ENCODE measurements around the gene ZNF500.
A peak's percentile ranks its signal among the peaks of the same experiment; 100 is the strongest.

ZNF500 gene

DNA sequence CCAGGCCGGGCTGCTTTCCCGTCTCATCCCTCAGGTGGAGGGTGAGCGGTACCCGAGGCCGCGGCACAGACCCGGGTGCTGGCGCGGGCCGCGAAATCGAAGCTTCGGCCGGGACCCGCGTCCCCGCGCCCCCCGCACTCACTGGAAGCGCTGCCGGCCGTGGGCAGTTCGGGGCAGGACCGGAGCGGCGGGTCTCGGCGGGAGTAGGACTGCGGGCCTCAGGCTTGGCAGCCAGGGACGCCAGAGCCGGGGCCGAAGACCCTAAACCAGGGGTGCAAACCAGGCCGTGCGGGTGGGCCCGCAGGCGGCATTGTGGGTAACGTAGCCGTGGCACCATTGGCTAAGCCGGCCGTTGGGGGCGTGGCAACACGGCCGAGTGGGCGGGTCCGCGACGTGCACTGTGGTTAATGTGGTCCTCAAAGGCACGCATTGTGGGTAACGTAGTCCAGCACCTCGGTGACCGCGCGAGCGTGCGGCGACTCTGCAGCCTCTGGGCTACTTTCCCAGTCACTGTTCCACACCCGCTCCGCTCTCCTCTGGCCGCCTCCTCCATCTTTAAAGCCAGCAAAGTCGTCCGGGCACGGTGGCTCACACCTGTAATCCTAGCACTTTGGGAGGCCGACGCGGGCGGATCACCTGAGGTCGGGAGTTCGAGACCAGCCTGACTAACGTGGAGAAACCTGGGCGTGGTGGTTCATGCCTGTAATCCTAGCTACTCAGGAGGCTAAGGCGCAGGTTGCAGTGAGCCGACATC, at the start of gene ZNF500:
TSS of gene ZNF500 (minus strand) at position 288 of the 754 bp plus-strand sequence. CDS start 1,184 bp downstream, outside the sequence.
- peak; percentile 98 for DNase-seq

DNA sequence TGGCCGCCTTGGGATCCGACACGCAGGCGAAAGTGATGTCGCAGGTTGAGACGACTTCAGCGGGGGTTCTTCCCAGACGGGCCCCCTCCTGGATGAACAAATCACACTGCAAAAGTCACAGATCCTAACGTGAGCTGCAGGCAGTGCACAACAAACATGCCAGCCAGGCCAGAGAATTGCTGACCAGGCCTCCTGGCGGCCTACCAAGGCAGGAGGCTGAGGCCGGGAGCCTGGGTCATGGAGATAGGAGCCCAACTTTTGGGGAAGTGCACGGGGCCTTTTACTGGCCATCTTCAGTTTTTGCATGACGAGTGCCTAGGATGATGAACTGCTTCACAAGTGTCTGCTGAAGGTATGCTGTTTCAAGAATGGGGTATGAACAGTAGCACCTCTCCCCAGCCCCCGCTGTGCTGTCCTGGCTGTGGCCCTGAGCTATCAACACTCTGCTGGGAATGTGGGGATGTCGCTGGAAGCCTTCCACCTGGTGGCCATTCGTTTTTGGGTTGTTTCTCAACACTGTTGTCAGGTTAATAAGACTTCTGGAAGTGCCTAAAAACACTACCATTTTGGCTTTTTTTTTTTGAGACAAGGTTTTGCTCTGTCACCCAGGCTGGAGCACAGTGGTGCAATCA, 47.7 kb upstream of the ZNF500 start:
- DNase-seq = no peak

DNA sequence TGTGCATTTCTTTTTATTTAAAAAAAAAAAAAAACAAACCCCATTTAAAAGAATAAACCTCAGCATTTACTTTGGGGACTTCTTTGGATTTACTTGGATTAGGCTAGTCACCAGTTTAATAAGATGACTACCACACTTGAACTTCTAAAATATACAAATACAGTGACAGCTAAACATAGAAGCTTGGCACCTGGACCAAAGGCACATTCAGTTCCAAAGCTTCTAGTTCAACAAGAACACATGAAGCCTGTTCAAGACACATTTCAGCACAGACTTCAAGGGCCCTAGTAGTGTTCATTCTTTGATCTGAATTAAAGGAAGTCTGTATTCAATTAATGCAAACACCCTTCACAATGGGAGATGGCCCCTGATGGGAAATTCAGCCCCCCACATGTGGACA, 47.1 kb upstream of the ZNF500 start:
- no peak for DNase-seq

DNA sequence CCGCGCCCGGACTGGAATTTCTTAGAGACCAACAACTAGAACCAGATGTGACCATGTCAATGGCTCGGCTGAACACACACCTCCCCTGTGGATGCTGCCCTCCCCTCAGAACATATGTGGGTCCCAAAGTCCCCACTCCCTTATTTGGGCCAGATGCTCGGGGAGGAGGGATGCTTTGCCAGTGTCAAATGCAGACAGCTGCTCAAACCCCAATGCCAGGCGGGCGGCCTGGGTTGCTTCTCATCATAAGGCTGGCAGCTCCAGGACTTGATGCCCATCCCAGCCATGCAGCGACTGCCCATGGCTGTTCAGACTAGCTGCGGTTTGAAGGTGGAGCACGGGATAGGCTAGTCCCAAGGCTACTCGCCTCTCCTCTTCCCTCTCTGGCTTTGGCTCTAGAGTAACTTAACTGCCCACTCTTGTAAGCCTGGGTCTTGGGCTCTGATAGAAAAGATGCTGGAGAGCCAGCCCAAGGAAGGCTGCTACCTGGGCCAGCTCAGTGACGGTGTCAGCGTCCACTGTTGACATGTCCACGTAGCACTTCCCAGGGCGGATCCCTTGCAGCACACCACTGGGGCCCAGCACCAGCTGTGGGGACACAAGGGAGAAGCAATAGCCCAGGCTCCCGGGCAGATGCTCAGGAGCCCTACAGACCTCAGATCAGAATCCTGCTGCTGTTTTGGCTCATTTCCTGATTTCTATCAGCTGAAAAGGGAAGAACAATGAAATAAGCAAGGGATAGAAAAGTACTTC, 46.5 kb upstream of the ZNF500 start:
- no peak for DNase-seq

DNA sequence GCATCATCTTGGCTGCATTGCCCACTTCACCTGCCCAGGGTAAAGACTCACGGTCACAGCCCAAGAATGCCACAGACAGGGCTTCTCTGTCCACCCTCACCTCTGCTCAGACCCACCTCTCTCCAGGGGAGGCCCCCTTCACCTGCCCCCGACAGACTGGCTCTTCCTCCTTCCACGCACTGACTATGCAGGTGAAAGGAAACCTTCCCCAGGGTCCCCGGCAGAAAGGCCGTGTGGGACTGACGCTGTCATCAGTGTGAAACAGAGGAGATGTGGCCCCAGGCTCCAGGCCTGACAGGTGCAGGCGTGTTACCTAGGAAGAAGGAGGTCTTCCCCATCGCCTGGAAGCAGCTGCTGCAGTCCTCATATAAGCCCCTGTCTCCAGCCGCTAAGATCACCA, 44.8 kb upstream of the ZNF500 start:
- no peak for DNase-seq

DNA sequence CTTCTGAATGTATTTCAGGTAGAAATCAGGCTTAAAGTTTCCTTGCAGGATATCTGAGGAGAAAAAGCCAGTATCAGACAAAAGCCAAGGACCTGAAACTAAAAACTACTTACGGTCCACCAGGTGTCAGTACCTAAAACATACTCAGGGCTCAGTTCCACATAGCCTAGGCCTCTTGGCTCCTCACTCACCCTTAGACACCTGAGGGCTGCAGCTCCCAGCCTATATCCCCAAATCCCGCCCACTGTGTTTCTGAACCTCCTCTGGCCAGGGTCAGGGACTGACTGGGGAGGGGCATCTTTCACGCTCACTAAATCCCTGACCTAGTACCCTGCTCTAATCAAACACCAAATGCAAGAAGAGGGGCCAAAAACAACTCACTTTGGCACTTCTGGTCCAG, 44.3 kb upstream of the ZNF500 start:
- no peak for DNase-seq

DNA sequence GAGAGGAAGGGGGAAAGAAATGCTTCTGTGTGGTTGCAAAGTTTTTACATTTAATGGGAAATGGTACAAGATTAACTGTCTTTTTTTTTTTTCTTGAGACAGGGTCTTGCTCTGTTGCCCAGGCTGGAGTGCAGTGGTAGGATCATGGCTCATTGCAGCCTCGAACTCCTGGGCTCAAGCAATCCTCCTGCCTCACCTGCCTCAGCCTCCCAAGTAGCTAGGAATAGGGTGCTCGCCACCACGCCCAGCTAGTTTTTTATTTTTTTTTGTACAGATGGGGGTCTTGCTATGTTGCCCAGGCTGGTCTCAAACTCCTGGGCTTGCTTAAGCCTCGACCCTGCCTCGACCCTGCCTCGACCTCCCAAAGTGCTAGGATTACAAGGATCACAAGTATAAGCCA, 39.3 kb upstream of the ZNF500 start:
- no peak for DNase-seq

DNA sequence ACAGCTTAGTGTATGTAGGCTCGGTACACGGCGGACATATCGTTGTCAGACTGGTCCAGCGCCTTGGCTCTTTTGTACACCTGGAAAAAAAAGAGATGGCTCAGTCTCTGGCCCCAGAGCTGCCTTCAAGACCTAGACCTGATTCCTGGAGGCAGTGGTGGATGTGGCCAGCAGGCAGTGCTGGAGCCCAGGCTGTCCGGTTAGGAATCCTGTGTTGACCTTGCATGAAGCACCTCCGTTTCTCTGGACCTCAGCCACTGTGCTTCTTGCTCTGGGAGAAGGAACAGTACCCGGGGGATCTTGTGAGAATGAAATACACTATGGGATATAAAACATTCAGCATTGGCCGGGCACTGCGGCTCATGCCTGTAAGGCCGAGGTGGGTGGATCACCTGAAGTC, 38.3 kb upstream of the ZNF500 start:
- DNase-seq = no peak

DNA sequence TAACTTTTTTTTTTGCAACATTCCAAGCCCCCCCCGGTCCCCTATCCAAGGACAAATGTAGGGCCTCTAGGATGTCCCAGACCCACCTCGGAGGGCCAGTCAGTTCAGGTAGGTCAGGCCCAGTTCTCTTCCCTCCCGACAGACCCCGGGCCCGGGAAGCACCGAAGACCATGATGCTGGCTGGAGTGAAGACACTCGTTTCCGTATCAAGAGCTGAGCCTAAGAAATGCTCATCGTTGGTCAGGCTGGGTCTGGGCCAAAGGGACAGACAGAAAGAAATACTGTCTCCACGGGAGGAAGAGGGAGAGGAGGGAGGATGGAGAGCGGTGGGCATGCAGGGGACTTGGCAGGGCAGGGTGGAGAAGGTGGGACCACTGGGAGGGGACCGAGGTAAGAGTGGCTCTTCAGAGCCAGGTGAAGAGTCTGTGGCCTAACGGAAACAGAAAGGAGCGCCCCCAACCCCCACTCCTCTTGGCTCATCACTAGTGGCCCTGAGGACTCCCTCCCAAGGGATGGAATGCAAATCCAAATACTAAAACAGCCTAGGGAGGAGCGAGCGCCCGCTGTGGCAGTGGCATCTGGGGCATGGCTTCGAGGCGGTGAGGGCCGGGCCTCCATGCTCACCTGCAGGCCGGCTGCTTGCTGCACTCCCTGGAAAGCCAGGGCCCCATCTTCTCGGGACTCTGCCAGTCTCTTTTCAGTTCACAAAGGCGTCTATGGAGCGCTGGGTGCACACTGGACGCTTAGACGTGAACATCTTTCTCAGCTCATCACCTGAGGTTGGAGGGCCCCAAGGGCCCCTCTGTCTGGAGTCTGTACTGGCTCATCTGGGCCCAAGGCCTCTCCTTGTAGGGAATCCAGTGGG, 37.2 kb upstream of the ZNF500 start:
- DNase-seq = no peak

DNA sequence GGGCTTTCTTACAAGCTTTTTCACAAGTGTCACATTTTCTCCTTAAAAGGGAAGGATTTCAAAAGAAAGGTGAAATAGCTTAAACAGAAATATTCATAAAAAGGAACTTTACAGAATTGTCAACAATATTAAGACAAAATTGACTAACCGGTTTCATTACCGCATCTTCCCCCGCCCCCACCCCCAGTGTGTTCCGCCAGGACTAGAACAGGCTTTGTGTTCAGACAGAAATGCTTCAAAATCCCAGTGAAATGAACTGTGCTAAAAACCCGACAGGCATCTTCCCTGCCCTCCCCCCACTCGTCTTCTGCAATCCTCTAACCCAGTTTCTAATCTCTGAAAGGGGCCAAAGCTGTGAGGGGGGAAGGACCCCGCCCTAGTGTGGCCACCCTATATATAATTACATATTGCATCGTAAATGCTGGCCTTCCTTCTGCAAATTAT, 36.5 kb upstream of the ZNF500 start:
- no peak for DNase-seq

DNA sequence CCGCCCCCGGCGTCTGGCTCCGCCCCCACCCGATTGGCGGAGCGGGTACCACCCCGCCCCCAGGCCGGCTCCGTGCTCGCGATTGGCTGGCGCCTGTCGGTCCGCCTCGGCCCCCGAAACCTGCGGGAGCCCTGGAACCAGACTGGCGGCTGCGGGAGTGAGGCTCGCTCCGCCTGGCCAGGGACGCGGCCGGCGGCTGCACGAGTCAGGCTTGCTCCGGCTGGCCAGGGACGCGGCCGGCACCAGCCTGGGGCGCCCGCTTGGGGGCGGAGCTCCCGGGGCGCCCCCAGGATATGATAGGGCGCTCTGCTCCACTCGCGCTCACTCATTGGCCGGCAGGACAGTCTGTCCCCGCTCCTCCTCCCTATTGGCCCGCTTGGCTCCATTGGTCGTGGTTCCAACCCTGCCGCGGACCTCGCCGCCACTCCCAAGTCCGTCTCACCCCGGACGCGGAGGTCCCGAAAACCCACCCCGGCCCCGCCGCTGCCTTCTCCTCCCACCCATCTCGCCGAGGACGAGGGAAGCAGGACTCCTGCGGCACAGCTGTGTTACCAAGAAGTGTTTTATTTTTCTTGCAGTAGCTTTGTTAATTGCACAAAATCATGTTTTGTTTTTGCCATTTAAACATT, 35.8 kb upstream of the ZNF500 start:
- DNase-seq = peak; percentile 92

DNA sequence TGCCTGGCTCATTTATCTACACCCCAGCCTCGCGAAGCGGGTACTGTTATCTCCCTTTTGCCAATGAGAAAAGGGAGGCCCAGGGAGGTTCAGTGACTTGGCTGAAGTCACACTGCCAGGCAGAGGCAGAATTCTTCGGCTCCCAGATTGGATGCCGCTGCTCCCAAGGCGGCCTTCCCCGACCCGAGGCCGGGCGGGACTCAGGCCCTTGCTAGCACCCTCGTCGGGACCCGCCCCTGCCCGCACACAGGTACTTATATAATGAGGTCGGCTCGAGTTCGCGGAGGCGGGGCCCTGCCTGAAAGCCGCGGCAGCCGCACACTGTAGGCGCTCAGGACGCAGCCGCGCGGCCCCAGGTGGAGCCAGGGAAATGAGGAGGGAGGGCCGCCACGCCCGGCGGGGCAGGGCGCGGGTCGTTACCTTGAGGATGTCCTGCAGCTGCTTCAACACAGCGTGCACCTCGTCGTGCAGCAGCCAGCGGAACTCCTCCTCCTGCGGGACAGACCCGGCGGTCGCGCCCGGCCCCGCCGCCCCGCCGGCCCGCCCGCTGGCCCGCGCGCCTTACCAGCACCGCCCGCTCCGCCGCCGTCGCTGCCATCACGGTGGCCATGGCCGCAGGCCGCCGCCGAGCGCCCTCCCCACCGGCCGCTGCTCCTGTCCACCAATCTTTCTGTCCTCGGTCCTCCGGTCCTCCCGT, 35.1 kb upstream of the ZNF500 start, which contains the start of gene ROGDI:
TSS of gene ROGDI (minus strand) at position 672 of the 697 bp plus-strand sequence. CDS start at position 610, 62 bp downstream.
- DNase-seq = peak; percentile 78

DNA sequence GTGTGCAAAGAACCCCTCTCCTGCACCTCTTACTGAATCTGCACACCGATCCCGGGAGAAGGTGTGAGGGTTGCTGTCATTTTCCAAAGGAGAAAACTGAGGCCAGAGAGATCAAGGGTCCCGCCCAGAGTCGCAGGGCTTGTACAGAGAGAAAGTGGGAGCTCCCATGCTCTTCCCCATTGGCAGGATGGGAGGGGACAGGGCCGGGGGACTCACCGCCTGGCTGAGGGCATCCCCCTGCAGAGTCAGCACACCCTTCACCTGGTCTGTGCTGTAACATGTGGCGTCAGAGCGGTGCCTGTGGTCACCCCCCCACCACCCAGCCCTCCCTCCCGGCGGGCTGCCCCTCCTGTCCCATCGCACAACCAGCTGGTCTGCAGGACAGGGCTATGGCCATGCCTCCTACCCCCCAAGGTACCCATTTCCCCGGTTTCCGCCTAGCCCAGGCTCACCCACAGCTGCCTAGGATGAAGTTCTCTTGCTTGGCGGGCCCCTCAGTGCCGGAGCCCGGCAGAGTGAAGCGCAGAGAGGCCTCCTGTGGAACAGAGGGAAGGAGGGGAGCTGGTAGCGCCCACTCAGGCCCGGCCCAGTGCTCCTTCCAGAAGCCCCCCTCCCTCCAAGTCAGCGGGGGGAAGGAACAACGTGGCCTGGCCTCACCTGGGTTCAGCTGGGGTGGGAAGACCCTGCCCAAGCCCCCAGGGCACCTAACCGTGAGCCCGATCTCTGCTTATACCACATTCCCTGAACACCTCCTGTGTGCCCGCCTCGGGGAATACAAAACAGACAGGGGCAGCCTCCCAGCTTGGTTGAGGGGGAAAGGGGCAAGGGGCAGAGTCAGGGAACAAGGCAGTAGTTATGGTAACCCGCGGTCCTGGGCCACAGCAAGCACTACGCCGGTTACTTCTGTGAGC, 34.3 kb upstream of the ZNF500 start:
- DNase-seq = no peak

DNA sequence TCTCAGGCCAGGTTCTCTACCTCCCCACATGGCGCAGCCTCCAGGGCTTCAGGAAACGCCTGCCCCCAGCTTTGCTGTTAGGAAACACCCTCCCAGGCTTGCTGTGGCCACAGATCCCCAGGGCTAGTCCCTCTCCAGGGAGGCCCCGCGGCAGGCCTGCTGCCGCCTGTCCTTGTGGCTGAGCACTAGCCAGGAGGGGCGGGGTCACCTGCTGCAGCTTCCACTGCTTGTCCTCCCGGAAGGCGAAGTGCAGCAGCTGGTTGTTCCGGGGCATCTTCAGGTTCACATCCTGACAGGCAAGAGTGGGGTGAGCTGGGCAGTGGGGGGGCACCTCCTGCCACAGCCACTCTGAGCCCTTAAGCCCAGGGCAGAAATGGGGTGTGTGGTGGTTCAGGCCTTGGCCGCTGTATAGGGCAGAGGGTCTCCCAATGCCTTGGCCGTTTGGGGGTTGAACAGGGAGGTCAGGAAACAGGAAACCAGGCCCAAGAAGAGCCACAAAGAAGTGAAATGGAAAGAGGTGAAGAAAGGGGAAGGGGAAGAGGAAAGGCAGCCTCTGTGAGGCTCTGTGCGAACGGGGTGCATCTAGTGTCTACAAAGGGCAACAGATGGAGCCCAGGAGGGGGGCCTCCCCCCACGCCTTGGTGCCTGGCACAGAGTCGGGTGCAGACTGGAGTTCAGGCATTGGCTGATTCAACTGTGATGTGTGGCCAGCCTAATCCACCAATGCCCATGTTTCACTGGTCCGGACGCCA, 33.5 kb upstream of the ZNF500 start:
- DNase-seq = no peak

DNA sequence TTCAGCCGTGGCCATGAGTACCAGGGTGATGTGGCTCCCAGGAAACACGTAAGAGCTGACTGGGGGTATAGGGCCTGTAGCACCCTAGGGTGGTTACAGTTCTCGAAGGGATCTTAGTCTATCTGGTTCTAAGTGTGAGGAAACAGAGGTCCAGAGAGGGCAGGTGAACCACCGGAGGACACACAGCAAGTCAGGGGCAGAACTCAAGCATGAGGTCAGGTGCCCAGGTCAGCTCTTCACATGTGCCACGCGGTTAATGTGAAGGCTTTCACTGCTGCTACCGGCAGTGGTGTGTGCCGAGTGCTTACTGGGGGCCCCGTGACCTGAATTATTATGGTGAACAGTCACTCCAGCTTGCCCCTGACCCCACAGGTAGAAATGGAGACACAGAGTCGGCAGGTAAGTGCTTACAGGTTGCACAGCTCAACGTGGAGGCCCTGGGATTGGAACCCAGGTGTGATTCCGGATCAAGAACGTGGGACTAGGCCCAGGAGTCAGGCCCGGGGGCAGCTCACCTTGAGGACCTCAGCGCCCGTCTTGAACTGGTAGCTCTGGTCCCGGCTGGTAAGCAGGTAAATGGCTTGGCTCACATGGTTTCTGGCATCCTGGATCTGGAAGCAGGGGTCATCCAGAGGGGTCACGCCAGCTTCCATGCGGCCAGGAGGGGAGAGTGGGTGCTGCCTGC, 32.4 kb upstream of the ZNF500 start:
- no peak for DNase-seq

DNA sequence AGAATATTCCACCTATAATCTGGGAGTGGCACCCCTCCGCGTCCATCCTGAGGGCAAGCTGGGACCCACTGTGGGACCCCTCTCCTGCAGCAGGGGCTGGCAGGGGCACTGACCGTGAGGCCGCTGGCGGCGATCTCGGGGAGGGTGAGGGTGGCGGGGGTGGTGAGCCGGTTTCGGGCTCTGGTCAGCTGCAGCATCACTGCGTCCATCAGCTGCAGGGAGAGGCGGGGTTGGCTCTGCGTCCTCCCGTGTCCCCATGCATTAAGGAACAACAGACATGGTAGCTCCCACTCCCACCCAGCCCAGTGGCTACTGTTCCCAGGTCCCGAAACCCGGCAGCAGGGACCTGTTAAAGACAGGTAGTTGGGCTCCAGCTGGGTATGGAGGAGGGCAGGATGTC, 31.5 kb upstream of the ZNF500 start:
- DNase-seq = no peak

DNA sequence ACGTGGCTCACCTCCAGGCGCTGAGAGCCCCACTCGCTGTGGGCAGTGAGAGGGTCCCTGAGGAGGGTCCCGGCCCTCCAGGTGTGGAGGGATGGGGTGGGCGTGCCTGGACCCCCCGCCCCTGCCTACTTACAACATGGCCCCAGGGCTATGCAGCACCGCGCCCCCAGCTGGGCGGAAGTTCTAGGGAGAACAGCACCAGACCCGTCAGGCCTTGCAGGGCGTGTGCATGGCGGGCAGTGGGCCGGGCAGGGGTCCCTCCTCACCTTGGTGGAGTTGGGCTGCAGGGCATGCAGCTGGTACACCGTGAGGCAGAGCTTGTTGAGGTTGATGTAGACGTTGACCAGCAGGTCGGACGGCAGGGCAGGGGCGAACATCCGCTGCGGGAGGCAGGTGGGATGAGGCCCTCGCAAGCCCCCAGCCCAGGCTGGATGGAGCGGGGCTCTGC, 30.9 kb upstream of the ZNF500 start:
- no peak for DNase-seq

DNA sequence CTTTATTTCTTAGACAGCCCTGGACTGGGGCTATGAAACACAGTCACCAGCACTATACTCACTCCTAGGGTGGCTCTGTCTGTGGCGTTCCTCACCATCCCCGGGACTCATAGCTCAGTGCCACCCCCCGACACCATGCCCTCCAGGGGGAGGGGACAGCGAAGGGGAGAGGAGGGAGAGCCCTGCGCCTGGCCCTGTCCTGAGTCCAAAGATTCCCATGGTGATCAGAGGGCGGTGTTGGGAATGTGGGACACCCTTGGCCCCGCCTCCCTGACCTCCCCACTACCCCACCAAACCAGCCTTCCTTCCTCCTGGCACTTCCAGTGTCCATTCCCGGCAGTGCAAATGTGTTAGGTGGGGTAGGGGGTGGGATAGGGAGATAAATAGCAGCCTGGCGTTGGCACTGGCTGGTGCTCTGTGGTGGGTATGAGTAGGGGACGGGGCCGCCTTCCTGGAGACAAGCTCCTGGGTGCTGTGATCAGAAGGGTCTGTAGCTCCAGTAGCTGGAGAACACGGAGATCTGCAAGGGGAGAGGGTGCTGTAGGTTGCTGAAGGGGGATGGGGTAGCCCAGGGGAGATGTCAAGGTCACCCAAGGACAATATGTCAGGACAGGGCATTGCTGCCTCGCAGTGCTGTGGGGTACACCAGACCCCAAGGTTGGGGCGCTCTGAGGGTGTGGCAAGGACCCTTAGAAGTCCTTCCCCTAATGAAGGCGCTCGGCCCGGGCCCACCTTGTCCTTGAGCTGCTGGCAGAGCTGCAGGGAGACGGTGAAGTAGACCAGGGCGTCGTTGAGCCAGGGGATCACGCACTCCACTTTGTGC, 30.2 kb upstream of the ZNF500 start:
- no peak for DNase-seq
